Measurements from ENCODE around the gene PRR29. TPM values are rescaled to one million over a fixed set of nuclear protein-coding genes. Genes with fewer than 3 reads are reported as not detected.

The PRR29 gene
- total RNA-seq, 2 donors from 2014 or later = 0.09 to 0.74 TPM

DNA sequence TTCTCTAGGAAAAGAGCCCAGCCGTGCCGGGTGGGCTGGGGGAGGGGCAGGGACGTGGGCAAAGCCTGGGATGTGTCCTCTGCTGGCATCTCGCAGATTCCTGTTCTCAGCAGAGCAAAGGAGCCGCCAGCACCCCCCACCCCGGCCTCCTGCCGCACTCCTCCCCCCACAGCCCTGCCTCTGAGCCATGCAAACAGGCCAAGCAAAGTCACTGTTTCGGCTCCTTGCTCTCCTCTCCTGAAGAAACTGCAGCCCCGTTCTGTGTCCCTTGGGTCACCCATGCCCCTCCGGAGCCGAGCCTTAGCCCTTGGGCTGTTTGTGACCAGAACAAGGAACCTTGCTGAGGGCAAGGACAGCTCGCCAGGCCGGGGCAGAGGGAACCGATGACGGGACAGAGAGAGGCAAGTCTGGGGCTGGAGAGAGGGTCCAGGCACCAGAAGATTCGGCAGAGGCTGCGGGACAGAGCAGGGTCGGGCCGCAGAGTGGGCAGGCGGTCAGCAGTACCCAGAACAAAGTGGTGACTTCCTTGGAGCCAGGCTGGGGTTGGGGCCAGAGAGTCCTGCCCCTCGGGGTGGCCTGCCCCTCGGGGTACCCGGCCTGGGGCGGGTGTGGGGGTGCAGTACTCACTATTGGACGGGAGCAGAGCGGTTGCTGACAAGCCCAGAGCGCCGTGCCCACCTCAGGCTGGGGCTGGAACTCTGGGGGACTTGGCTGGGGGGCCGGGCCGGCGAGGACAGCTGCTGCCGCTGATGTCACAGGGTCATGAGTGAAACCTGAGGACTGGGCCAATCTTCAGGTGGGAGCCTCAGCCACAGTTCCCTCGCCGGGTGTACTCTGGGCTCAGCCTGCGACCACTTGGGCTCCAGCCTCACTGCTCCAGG, 9.2 kb upstream of the PRR29 start:
- WGBS = 46% methylated on average over 34 of the region's 35 CpGs
- no peak for DNase-seq (ENCODE audit: low spot score)
- intact Hi-C loops (cut with DNase I) = no loop called here
- no peaks in the 10 kb centered on the region for H3K9me3 ChIP-seq
- H3K27me3 ChIP-seq (replicated peaks; ENCODE audit: insufficient read depth) = no peaks in the 10 kb centered on the region
- no peaks in the 10 kb centered on the region for H3K4me1 ChIP-seq (replicated peaks)
- TF ChIP-seq POLR2AphosphoS5 (IDR thresholded peaks at IDR 0.05) (no peak), POLR2A (IDR thresholded peaks at IDR 0.05) (no peak)
- TF ChIP-seq, protein P1, sequence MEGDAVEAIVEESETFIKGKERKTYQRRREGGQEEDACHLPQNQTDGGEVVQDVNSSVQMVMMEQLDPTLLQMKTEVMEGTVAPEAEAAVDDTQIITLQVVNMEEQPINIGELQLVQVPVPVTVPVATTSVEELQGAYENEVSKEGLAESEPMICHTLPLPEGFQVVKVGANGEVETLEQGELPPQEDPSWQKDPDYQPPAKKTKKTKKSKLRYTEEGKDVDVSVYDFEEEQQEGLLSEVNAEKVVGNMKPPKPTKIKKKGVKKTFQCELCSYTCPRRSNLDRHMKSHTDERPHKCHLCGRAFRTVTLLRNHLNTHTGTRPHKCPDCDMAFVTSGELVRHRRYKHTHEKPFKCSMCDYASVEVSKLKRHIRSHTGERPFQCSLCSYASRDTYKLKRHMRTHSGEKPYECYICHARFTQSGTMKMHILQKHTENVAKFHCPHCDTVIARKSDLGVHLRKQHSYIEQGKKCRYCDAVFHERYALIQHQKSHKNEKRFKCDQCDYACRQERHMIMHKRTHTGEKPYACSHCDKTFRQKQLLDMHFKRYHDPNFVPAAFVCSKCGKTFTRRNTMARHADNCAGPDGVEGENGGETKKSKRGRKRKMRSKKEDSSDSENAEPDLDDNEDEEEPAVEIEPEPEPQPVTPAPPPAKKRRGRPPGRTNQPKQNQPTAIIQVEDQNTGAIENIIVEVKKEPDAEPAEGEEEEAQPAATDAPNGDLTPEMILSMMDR (IDR thresholded peaks at IDR 0.05) = no peak
- H3K4me3 ChIP-seq = no peak overlapping the region
- no peak overlapping the region for H3K27ac ChIP-seq
- no peaks in the 10 kb centered on the region for H3K36me3 ChIP-seq

DNA sequence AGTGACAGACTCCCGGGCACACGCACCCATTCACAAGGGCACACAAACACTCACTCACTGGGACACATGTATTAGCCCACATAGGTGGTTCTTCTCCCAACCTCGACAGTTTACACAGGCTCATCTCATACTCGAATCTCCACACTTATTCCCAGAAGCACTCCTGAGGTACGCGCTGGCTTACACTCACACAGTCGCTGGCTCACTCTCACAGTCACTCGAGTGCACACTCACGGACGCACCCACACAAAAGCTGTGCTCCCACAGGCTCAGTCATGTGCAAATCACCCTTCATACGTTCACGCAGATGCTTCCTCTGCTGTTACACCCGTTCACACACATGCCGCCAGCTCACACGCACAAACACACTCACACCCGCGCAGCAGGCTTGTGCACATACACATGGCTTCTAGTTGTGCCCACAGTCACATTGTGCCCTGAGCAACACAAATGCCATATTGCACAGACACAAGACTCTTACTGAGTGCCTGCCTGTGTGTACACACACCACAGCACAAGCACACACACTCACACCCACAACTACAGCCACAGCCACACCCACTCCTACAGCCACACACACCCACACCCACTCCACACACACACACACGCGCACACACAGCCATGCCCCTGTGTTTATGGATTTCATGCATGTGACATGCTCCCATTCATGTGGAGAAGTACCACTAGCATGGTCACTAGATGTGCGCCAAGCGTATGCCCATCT, 8.4 kb upstream of the PRR29 start:
- H3K27me3 ChIP-seq (replicated peaks; ENCODE audit: insufficient read depth) = no peaks in the 10 kb centered on the region
- intact Hi-C loops (cut with DNase I) = no loop called here
- no peak for TF ChIP-seq POLR2A (IDR thresholded peaks at IDR 0.05)
- no peak for TF ChIP-seq POLR2AphosphoS5 (IDR thresholded peaks at IDR 0.05)
- TF ChIP-seq, protein P1 (IDR thresholded peaks at IDR 0.05) = no peak
- no peak overlapping the region for H3K4me3 ChIP-seq
- no peaks in the 10 kb centered on the region for H3K4me1 ChIP-seq (replicated peaks)
- DNase-seq (ENCODE audit: low spot score) = no peak
- H3K9me3 ChIP-seq = no peaks in the 10 kb centered on the region
- 93% methylated on average over 21 of the region's 21 CpGs for WGBS
- no peak overlapping the region for H3K27ac ChIP-seq
- no peaks in the 10 kb centered on the region for H3K36me3 ChIP-seq

DNA sequence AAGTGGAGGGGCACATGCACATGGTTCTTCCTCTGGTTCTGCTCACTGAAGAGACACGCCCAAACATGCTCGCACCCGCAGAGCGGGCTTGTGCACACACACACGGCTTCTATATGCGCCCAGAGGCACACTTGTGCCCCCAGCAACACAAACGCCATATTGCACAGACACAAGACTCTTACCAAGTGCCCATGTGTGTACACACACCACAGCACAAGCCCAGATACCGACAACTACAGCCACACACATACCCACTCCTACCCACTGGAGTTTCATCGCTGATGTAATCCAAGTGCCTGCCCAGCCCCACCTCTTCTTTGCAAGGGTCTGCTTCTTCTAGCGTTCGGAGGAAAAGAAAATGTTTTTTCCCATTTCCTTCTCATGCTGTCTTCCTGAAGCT, 6.5 kb upstream of the PRR29 start:
- no peak overlapping the region for H3K4me3 ChIP-seq
- intact Hi-C loops (cut with DNase I) = no loop called here
- no peak overlapping the region for H3K27ac ChIP-seq
- H3K9me3 ChIP-seq = no peaks in the 10 kb centered on the region
- 67% methylated on average over 11 of the region's 11 CpGs for WGBS
- TF ChIP-seq, protein P1 (IDR thresholded peaks at IDR 0.05) = no peak
- no peak for TF ChIP-seq POLR2A (IDR thresholded peaks at IDR 0.05)
- no peak for TF ChIP-seq POLR2AphosphoS5 (IDR thresholded peaks at IDR 0.05)
- no peaks in the 10 kb centered on the region for H3K36me3 ChIP-seq
- no peaks in the 10 kb centered on the region for H3K27me3 ChIP-seq (replicated peaks; ENCODE audit: insufficient read depth)
- no peak for DNase-seq (ENCODE audit: low spot score)
- no peaks in the 10 kb centered on the region for H3K4me1 ChIP-seq (replicated peaks)

DNA sequence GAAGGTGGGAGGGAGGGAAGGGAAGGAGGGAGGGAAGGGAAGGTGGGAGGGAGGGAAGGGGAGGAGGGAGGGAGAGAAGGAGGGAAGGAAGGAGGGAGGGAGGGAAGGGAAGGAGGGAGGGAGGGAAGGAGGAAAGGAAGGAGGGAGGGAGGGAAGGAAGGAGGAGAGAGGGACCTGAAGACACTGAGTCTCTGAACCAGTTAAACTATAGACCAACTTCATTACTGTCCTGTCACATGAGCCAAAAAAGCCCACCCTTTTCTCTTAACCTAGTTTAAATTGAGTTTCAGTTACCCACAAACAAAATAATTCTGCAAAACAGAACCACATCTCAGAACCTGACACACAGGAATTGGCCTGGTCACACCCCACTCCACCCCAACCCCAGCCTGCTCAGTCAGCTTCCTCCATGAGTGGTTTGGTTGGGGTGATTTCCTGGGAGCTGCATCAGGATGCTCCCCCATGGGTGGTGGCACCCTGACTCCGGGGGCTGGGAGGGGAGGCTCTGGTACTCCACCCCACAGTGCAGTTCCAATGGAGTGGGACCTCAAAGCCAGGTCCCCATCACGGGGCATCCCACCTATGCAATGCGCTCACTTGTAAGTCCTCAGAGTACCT, 4.7 kb upstream of the PRR29 start:
- WGBS = 69% methylated on average over 3 of the region's 3 CpGs
- H3K27me3 ChIP-seq (replicated peaks; ENCODE audit: insufficient read depth) = no peaks in the 10 kb centered on the region
- no peaks in the 10 kb centered on the region for H3K4me1 ChIP-seq (replicated peaks)
- DNase-seq (ENCODE audit: low spot score) = no peak
- no peak overlapping the region for H3K4me3 ChIP-seq
- no peak overlapping the region for H3K27ac ChIP-seq
- intact Hi-C loops (cut with DNase I) = no loop called here
- no peak for TF ChIP-seq POLR2A (IDR thresholded peaks at IDR 0.05)
- H3K36me3 ChIP-seq = no peaks in the 10 kb centered on the region
- H3K9me3 ChIP-seq = no peaks in the 10 kb centered on the region

DNA sequence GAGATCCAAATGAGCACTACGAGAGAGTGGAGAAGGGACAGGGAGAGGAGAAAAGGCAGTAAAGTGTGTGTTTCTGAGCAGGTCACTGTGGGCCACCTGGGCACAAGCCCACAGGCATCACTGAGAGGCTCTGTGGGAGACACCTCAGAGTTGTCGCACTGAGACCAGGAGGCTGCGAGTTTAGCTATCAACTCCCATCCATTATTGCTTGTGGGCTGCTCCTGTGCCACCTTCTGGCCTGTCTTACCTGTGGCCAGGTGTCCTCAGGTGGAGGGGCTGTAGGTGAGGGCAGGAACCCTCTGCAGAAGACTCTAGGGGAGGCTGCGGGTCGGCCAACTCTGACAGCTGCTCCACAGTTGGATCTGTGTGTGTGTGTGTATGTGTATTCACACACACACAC, 2.5 kb upstream of the PRR29 start:
- H3K4me3 ChIP-seq = no peak overlapping the region
- 83% methylated on average over 5 of the region's 5 CpGs for WGBS
- intact Hi-C loops (cut with DNase I) = no loop called here
- H3K9me3 ChIP-seq = no peaks in the 10 kb centered on the region
- H3K27ac ChIP-seq = no peak overlapping the region
- no peaks in the 10 kb centered on the region for H3K36me3 ChIP-seq
- DNase-seq (ENCODE audit: low spot score) = no peak
- TF ChIP-seq POLR2A (IDR thresholded peaks at IDR 0.05) (no peak), POLR2AphosphoS5 (IDR thresholded peaks at IDR 0.05) (no peak)
- no peaks in the 10 kb centered on the region for H3K4me1 ChIP-seq (replicated peaks)
- H3K27me3 ChIP-seq (replicated peaks; ENCODE audit: insufficient read depth) = no peaks in the 10 kb centered on the region

Measured in prostate gland (tissue), 2 donors.